Transverse colon (tissue), 4 donors: ENCODE results near the gene PRPF6.
"Not testable (repeated sequence)": the region's sequence is repeated elsewhere in the genome, so short reads cannot be mapped to it uniquely, and the experiment has no call there.

ENCODE experiments used
- CTCF ChIP-seq, 5 experiments: fragments of 200-600 bp in 3 of 5; fragments of 450-650 bp in 2 of 5; sonication (generic) in 3 of 5; IDR thresholded peaks; 1 replicate in 2 of 5; 2 replicates in 3 of 5; pipeline ENCODE4 v1.5.1; 2016 to 2017; ENCODE audit warnings: antibody characterized with exemption in 5 of 5, inconsistent platforms in 3 of 5, mild to moderate bottlenecking in 2 of 5, moderate library complexity in 1 of 5
- POLR2A ChIP-seq: fragments of 450-650 bp; IDR thresholded peaks from one replicate; pipeline ENCODE4 v1.6.1; 2016; ENCODE audit warnings: antibody characterized with exemption, mild to moderate bottlenecking, moderate library complexity
- POLR2AphosphoS5 ChIP-seq, 3 donors: sonication (generic); formaldehyde crosslinking; IDR thresholded peaks; one replicate each; pipeline ENCODE4 v1.6.1; 2016; ENCODE audit warnings: antibody characterized with exemption in 3 of 3

- TF ChIP-seq POLR2A; CTCF (IDR thresholded peaks at IDR 0.05); POLR2AphosphoS5 (IDR thresholded peaks at IDR 0.05): not testable (repeated sequence)
These were observed 9.0 kb upstream of the PRPF6 start for GRCh38 chr20:63971960-63972311.
